K562 (cell line): ENCODE results near the gene GRIN1. TPM values are rescaled to one million over a fixed set of nuclear protein-coding genes. Genes with fewer than 3 reads are reported as not detected.

Experiments
- ATAC-seq: fragments of 200-7000 bp; cut with Tn5 transposase; 3 replicates; pipeline ENCODE4 v1.9.1; 2020; ENCODE audit warnings: moderate library complexity
- BruUV-seq: library from RNA; stranded (reverse); fragments of 400-500 nt; replicated peaks from 2 replicates; lab custom pipeline; 2021; lab: Mats Ljungman, UMichigan
- CTCF ChIA-PET: fragments of 300-600 bp; formaldehyde crosslinking; extraction: SDS; loops from one replicate; lab custom pipeline; 2021; ENCODE audit warnings: low intra/inter-chr PET ratio; lab: Yijun Ruan, JAX
- POLR2A ChIA-PET: fragments of 300-600, 350-650 bp; sonication (Branson Sonifier 250); formaldehyde crosslinking; extraction: SDS; loops from one replicate; lab custom pipeline; 2021; ENCODE audit warnings: antibody characterized with exemption, inconsistent platforms; lab: Yijun Ruan, JAX
- DNase-seq, 4 experiments: peaks; one replicate each; pipeline versions ENCODE4 v3.0.0 to v3.0.0-alpha.2; 2011 to 2018; ENCODE audit warnings: low spot score in 3 of 4, mixed read lengths in 3 of 4; ENCODE audit errors: extremely low read depth in 1 of 4
- FAIRE-seq: peaks from 2 replicates; lab custom pipeline; 2011; peaks lifted over from hg19 to GRCh38; lab: Jason Lieb, UNC
- H2AFZ ChIP-seq: 2 replicates; pipeline ENCODE4 v1.6.0; 2011; ENCODE audit warnings: low read depth, low read length, control low read depth, inconsistent platforms
- H3K27ac ChIP-seq: fragments of 200-600 bp; 3 replicates; pipeline ENCODE4 v1.8.0; 2011; ENCODE audit warnings: low read depth, mild to moderate bottlenecking, control low read depth, inconsistent platforms, low read length, moderate library complexity, mixed read lengths; ENCODE audit errors: extremely low read depth
- H3K27me3 ChIP-seq, 2 experiments: fragments of 300-600 bp in 1 of 2; 2 replicates in 1 of 2; 3 replicates in 1 of 2; pipeline versions ENCODE4 v1.6.0 to v1.8.0; 2011; ENCODE audit warnings: inconsistent platforms in 2 of 2, low read length in 2 of 2, mild to moderate bottlenecking in 1 of 2, mixed read lengths in 1 of 2, moderate library complexity in 1 of 2; ENCODE audit not compliant: control insufficient read depth in 2 of 2, insufficient read depth in 2 of 2
- H3K36me3 ChIP-seq: fragments of 300-600 bp; 3 replicates; pipeline ENCODE4 v1.8.0; 2011; ENCODE audit warnings: mild to moderate bottlenecking, low read length, inconsistent platforms; ENCODE audit not compliant: control insufficient read depth, insufficient read depth
- H3K4me1 ChIP-seq, 2 experiments: fragments of 200-600 bp in 1 of 2; replicated peaks in 1 of 2; 2 replicates in 1 of 2; 3 replicates in 1 of 2; pipeline versions ENCODE4 v1.5.1 to v1.8.0; 2011; ENCODE audit warnings: inconsistent platforms in 2 of 2, low read length in 2 of 2, mild to moderate bottlenecking in 1 of 2, mixed read lengths in 1 of 2, moderate library complexity in 1 of 2; ENCODE audit not compliant: control insufficient read depth in 2 of 2, insufficient read depth in 2 of 2
- H3K4me2 ChIP-seq: 2 replicates; pipeline ENCODE4 v1.6.1; 2011; ENCODE audit warnings: low read length, control low read depth, inconsistent platforms, mixed read lengths; ENCODE audit not compliant: insufficient read depth
- H3K4me3 ChIP-seq: fragments of 200-600 bp; sonication (generic), shearing (Covaris generic); 2 replicates; pipeline ENCODE4 v1.5.1; 2016; ENCODE audit warnings: control low read depth, inconsistent platforms
- H3K79me2 ChIP-seq: fragments of 200-600 bp; 3 replicates; pipeline ENCODE4 v1.8.0; 2011; ENCODE audit warnings: low read length, inconsistent platforms; ENCODE audit not compliant: control insufficient read depth, insufficient read depth
- H3K9ac ChIP-seq, 2 experiments: 2 replicates each; pipeline versions ENCODE4 v1.6.0 to v1.6.1; 2011; ENCODE audit warnings: low read depth in 2 of 2, low read length in 2 of 2, control low read depth in 1 of 2, inconsistent platforms in 1 of 2, mild to moderate bottlenecking in 1 of 2, mixed read lengths in 1 of 2; ENCODE audit not compliant: insufficient read depth in 1 of 2
- H3K9me1 ChIP-seq: one replicate; pipeline ENCODE4 v1.6.0; 2011; ENCODE audit warnings: inconsistent platforms, mild to moderate bottlenecking, low read length, moderate library complexity; ENCODE audit not compliant: control insufficient read depth, insufficient read depth
- H3K9me3 ChIP-seq: replicated peaks from 2 replicates; pipeline ENCODE4 v1.5.1; 2011; ENCODE audit warnings: low read depth, low read length, inconsistent platforms; ENCODE audit not compliant: control insufficient read depth, insufficient read depth
- H4K20me1 ChIP-seq: replicated peaks from 2 replicates; pipeline ENCODE4 v1.6.1; 2011; ENCODE audit warnings: low read length, inconsistent platforms, mixed read lengths; ENCODE audit not compliant: control insufficient read depth, insufficient read depth
- HIVEP1 ChIP-seq: fragments of 250-450 bp; sonication (Bioruptor Pico); IDR thresholded peaks from 2 replicates; pipeline ENCODE4 v1.4.0; 2020; ENCODE audit warnings: mild to moderate bottlenecking
- NCOR1 ChIP-seq: fragments of 450-650 bp; IDR thresholded peaks from 2 replicates; pipeline ENCODE4 v1.6.1; 2016; ENCODE audit warnings: mild to moderate bottlenecking, moderate library complexity
- POLR2A ChIP-seq: fragments of 450-650 bp; conservative IDR thresholded peaks from 2 replicates; pipeline ENCODE4 v1.6.1; 2016
- POLR2G ChIP-seq: fragments of 200-400 bp; formaldehyde crosslinking; IDR thresholded peaks from 2 replicates; pipeline ENCODE4 v1.6.1; 2017; ENCODE audit warnings: low read depth, mild to moderate bottlenecking, antibody characterized with exemption, low read length, moderate library complexity
- RBM22 ChIP-seq: fragments of 200-400 bp; formaldehyde crosslinking; IDR thresholded peaks from 2 replicates; pipeline ENCODE4 v1.6.1; 2018; ENCODE audit warnings: low read length, low read depth; ENCODE audit not compliant: poor library complexity, severe bottlenecking
- ZBTB33 ChIP-seq: sonication (generic); formaldehyde crosslinking; IDR thresholded peaks from 2 replicates; pipeline ENCODE4 v1.8.1; 2023; ENCODE audit warnings: mild to moderate bottlenecking, missing genetic modification reagents
- WGBS: fragments of 100-300 bp; shearing (Covaris generic); methylation state at CpG from one replicate; pipeline ENCODE4 v1.1.6; 2016; ENCODE audit warnings: low coverage, mixed read lengths; ENCODE audit not compliant: insufficient coverage; ENCODE audit errors: missing lambda C conversion rate; 5-methylcytosine and 5-hydroxymethylcytosine counted together
- in situ Hi-C: fragments of 300-500 bp; cut with MboI; formaldehyde crosslinking; loops from 4 replicates; pipeline ENCODE4 v1.15.0; 2018; ENCODE audit warnings: inconsistent platforms, mixed read lengths
- intact Hi-C: fragments of 100-400 bp; cut with micrococcal nuclease; formaldehyde crosslinking; loops from 2 replicates; pipeline ENCODE4 v1.14.2; 2022
- polyA plus RNA-seq, 8 experiments: library from polyadenylated mRNA; depleted of rRNA in 4 of 8; stranded (reverse) in 5 of 8; unstranded in 3 of 8; fragments of >200 nt; fragmentation: Nextera tagmentation in 2 of 8; fragmentation: Illumina TruSeq in 1 of 8; extraction: Ambion mirVana in 2 of 8; extraction: Trizol in 1 of 8; gene quantifications; 2 replicates each; pipeline versions ENCODE4 v1.2.1 to v1.2.3, GENCODE V29; 2011 to 2014; ENCODE audit warnings: inconsistent platforms in 1 of 8, missing spikeins in 1 of 8
- total RNA-seq, 7 experiments: library from RNA; depleted of rRNA in 6 of 7; stranded (reverse); fragments of >200 nt in 6 of 7; fragmentation: Illumina TruSeq in 2 of 7; extraction: Trizol in 2 of 7; gene quantifications; 2 replicates each; pipeline versions ENCODE4 v1.2.1 to v1.2.3, GENCODE V29; 2011 to 2021; ENCODE audit warnings: low replicate concordance in 1 of 7

The GRIN1 gene
- total and polyA plus RNA-seq, 9 of the 15 experiments (the other 6 are each of a cell fraction or from before 2014, with no cell fraction given), result 0.03 to 0.35 (median 0.16) TPM; not detected in 6

GRCh38 chr9:137107982-137108381 lies 31.0 kb upstream of the GRIN1 start:
- Histone ChIP-seq H3K27me3 (no peaks in the 10 kb centered on the region), H3K9ac (no peak overlapping the region), H3K36me3 (peaks cover 97% of the 10 kb centered on the region), H4K20me1 (no peaks in the 10 kb centered on the region), H3K9me3 (peaks cover 8% of the 10 kb centered on the region), H3K27ac (no peak overlapping the region), H3K9me1 (no peaks in the 10 kb centered on the region), H3K4me1 (peaks cover 0 to 60% of the 10 kb centered on the region in 2 experiments; a peak in 2 of 5 replicates), H3K79me2 (peaks cover 6% of the 10 kb centered on the region), H2AFZ (no peak overlapping the region), H3K4me3 (no peak overlapping the region), H3K4me2 (no peak overlapping the region)
- ChIA-PET CTCF (no interaction called here), POLR2A (interaction anchor here (0.7 to 1.2 kb wide), 3 partner anchors 8 to 25 kb away, joined by 3 to 4 read pairs (median 3); no protein-coding TSS in a partner anchor)
- ATAC-seq, result no peak
- FAIRE-seq, result no peak
- BruUV-seq, result no TSS peak
- no peak for DNase-seq
- intact Hi-C loops (no loop called here), in situ Hi-C loops (no loop called here)
- 98% methylated on average over 14 of the region's 17 CpGs for WGBS
- TF ChIP-seq NCOR1, result no peak
- TF ChIP-seq POLR2G, result peak; percentile 32; the same call in 1 of the 2 replicates

GRCh38 chr9:137108608-137109249 lies 30.2 kb upstream of the GRIN1 start:
- peaks cover 95% of the 10 kb centered on the region for H3K36me3 ChIP-seq

More at GRCh38 chr9:137108608-137109249, 30.2 kb upstream of the GRIN1 start:
- Histone ChIP-seq H2AFZ (no peak overlapping the region), H4K20me1 (no peaks in the 10 kb centered on the region), H3K4me1 (peaks cover 0 to 67% of the 10 kb centered on the region in 2 experiments; a peak in 2 of 5 replicates), H3K4me2 (no peak overlapping the region), H3K9me1 (no peaks in the 10 kb centered on the region), H3K79me2 (peaks cover 13% of the 10 kb centered on the region), H3K4me3 (no peak overlapping the region), H3K27ac (no peak overlapping the region), H3K9ac (peak overlapping the region in 1 of 2 experiments; percentile 35; a peak in 1 of 4 replicates), H3K9me3 (peaks cover 1% of the 10 kb centered on the region), H3K27me3 (no peaks in the 10 kb centered on the region)
- intact Hi-C loops (no loop called here), in situ Hi-C loops (no loop called here)
- 81% methylated on average over 29 of the region's 29 CpGs for WGBS
- CTCF ChIA-PET, result no interaction called here
- peak in 2 of 4 experiments; percentile 13 to 32 for DNase-seq
- POLR2A ChIA-PET, result interaction anchor here (0.6 to 1.0 kb wide), 3 partner anchors 22 to 713 kb away, joined by 3 to 4 read pairs (median 3); partner anchors contain the start of gene MAN1B1
- FAIRE-seq, result no peak
- ATAC-seq, result peak; percentile 27
- BruUV-seq, result TSS peak; percentile 40
- TF ChIP-seq POLR2G (0 out of 2 replicates have a peak, but pooled peaks have one; percentile 15), RBM22 (peak; percentile 12), POLR2A (peak; percentile 11; the same call in 1 of the 2 replicates), HIVEP1 (CRISPR knock-in tag) (no peak), ZBTB33 (CRISPR knock-in tag) (peak; percentile 75)
